HepG2 (cell line): ENCODE results near the gene PDE4C. TPM values are rescaled to one million over a fixed set of nuclear protein-coding genes. Genes with fewer than 3 reads are reported as not detected.

Experiments used
- CEBPG ChIP-seq: IDR thresholded peaks from 2 replicates; pipeline ENCODE4 v1.6.1; 2016
- EED ChIP-seq: sonication (generic); formaldehyde crosslinking; IDR thresholded peaks from 2 replicates; pipeline ENCODE4 v1.5.0; 2020; ENCODE audit warnings: mild to moderate bottlenecking, missing genetic modification reagents
- ETV6 ChIP-seq: sonication (generic); formaldehyde crosslinking; conservative IDR thresholded peaks from 2 replicates; pipeline ENCODE4 v1.4.0; 2020; ENCODE audit warnings: missing genetic modification reagents
- HNRNPUL1 ChIP-seq: fragments of 200-400 bp; formaldehyde crosslinking; IDR thresholded peaks from 2 replicates; pipeline ENCODE4 v1.6.1; 2017; ENCODE audit warnings: low read depth, mild to moderate bottlenecking, low read length, moderate library complexity
- IRF2 ChIP-seq: IDR thresholded peaks from 2 replicates; pipeline ENCODE4 v1.6.1; 2018; ENCODE audit warnings: missing genetic modification reagents, missing compliant biosample characterization
- MTA3 ChIP-seq: sonication (generic); formaldehyde crosslinking; IDR thresholded peaks from 2 replicates; pipeline ENCODE4 v1.4.0; 2020; ENCODE audit warnings: missing genetic modification reagents
- NBN ChIP-seq: fragments of 450-650 bp; conservative IDR thresholded peaks from 2 replicates; pipeline ENCODE4 v1.6.1; 2017
- SALL2 ChIP-seq: sonication (generic); formaldehyde crosslinking; IDR thresholded peaks from 2 replicates; pipeline ENCODE4 v1.8.1; 2023; ENCODE audit warnings: mild to moderate bottlenecking, missing genetic modification reagents, inconsistent platforms
- SKI ChIP-seq: fragments of 450-650 bp; IDR thresholded peaks from one replicate; pipeline ENCODE4 v1.6.1; 2018; ENCODE audit warnings: mild to moderate bottlenecking; ENCODE audit not compliant: partially characterized antibody
- ZNF251 ChIP-seq: sonication (generic); formaldehyde crosslinking; IDR thresholded peaks from 2 replicates; pipeline ENCODE4 v1.9.0; 2021; ENCODE audit warnings: mild to moderate bottlenecking, missing genetic modification reagents
- ZNF326 ChIP-seq: sonication (generic); formaldehyde crosslinking; IDR thresholded peaks from 2 replicates; pipeline ENCODE4 v1.4.0; 2020; ENCODE audit warnings: missing genetic modification reagents, borderline replicate concordance
- ZNF577 ChIP-seq: sonication (generic); formaldehyde crosslinking; IDR thresholded peaks from 2 replicates; pipeline ENCODE4 v1.4.0; 2020; ENCODE audit warnings: mild to moderate bottlenecking, low read depth, missing genetic modification reagents, borderline replicate concordance
- ZSCAN31 ChIP-seq: sonication (generic); formaldehyde crosslinking; IDR thresholded peaks from 2 replicates; pipeline ENCODE4 v1.5.0; 2020; ENCODE audit warnings: low read depth, mild to moderate bottlenecking, missing genetic modification reagents
- polyA plus RNA-seq, 8 experiments: library from polyadenylated mRNA; depleted of rRNA in 3 of 8; stranded (reverse) in 7 of 8; unstranded in 1 of 8; fragments of >200 nt; fragmentation: Illumina TruSeq in 4 of 8; extraction: Trizol in 4 of 8; gene quantifications; 2 replicates each; pipeline versions ENCODE4 v1.2.1 to v1.2.3, GENCODE V29; 2011 to 2016; ENCODE audit warnings: low read depth in 4 of 8, missing spikeins in 1 of 8, mixed read lengths in 1 of 8; ENCODE audit not compliant: insufficient read depth in 1 of 8
- total RNA-seq, 5 experiments: library from RNA; depleted of rRNA; stranded (reverse); fragments of >200 nt; fragmentation: Illumina TruSeq; extraction: Trizol; gene quantifications; 2 replicates each; pipeline ENCODE4 v1.2.3, GENCODE V29; 2016; ENCODE audit warnings: low read depth in 1 of 5
- TF ChIP-seq, protein P1 (sequence below): IDR thresholded peaks from 2 replicates; pipeline ENCODE4 v1.6.1; 2016
- TF ChIP-seq, protein P2 (sequence below): sonication (generic); formaldehyde crosslinking; IDR thresholded peaks from 2 replicates; pipeline ENCODE4 v1.5.0; 2020; ENCODE audit warnings: missing genetic modification reagents
- TF ChIP-seq, protein P3 (sequence below): sonication (generic); formaldehyde crosslinking; IDR thresholded peaks from 2 replicates; pipeline ENCODE4 v1.9.0; 2021; ENCODE audit warnings: missing genetic modification reagents, borderline replicate concordance
- TF ChIP-seq, protein P4 (sequence below): sonication (generic); formaldehyde crosslinking; IDR thresholded peaks from 2 replicates; pipeline ENCODE4 v1.4.0; 2020; ENCODE audit warnings: mild to moderate bottlenecking, missing genetic modification reagents
- TF ChIP-seq, protein P5 (sequence below): IDR thresholded peaks from 2 replicates; pipeline ENCODE4 v1.6.1; 2018; ENCODE audit warnings: missing genetic modification reagents, mild to moderate bottlenecking, missing compliant biosample characterization

Gene PDE4C
- total and polyA plus RNA-seq, 2 of the 13 experiments (the other 11 are each of a cell fraction or from before 2014, with no cell fraction given) = 1.4 to 14.0 TPM

DNA sequence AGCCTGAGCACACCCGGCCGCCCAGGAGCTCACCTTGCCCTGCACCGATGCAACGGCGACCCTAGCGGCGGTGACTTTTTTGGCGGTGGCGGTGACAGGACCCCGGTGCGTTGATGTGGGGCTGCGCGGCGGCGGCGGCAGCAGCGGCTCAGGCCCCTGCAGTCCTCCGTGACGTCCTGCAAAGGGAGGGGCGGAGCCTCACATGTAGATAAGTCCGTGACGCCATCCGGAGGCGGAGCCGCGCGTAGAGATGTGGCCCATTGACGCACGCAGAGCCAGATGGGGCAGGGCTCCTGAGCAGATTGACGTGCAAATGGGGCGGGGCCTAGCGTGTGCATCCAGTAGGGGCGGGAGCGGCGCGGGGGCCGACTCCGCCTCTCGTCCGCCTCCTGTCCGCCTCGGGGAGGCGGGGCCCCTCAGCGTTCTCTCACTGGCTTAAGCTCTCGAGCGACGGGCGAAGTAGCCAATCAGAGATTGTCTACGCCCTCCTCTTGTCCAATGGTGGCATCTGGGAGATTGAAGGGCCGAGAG lies 22.3 kb downstream of the PDE4C start, which contains the start of gene RAB3A (continued):
- no peak for TF ChIP-seq EED
- TF ChIP-seq, protein P1, sequence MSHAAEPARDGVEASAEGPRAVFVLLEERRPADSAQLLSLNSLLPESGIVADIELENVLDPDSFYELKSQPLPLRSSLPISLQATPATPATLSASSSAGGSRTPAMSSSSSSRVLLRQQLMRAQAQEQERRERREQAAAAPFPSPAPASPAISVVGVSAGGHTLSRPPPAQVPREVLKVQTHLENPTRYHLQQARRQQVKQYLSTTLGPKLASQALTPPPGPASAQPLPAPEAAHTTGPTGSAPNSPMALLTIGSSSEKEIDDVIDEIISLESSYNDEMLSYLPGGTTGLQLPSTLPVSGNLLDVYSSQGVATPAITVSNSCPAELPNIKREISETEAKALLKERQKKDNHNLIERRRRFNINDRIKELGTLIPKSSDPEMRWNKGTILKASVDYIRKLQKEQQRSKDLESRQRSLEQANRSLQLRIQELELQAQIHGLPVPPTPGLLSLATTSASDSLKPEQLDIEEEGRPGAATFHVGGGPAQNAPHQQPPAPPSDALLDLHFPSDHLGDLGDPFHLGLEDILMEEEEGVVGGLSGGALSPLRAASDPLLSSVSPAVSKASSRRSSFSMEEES (CRISPR knock-in tag) = no peak
- TF ChIP-seq, protein P2, sequence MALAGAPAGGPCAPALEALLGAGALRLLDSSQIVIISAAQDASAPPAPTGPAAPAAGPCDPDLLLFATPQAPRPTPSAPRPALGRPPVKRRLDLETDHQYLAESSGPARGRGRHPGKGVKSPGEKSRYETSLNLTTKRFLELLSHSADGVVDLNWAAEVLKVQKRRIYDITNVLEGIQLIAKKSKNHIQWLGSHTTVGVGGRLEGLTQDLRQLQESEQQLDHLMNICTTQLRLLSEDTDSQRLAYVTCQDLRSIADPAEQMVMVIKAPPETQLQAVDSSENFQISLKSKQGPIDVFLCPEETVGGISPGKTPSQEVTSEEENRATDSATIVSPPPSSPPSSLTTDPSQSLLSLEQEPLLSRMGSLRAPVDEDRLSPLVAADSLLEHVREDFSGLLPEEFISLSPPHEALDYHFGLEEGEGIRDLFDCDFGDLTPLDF (CRISPR knock-in tag) = no peak
- no peak for TF ChIP-seq IRF2
- TF ChIP-seq ETV6 (CRISPR knock-in tag) = no peak
- TF ChIP-seq, protein P3, sequence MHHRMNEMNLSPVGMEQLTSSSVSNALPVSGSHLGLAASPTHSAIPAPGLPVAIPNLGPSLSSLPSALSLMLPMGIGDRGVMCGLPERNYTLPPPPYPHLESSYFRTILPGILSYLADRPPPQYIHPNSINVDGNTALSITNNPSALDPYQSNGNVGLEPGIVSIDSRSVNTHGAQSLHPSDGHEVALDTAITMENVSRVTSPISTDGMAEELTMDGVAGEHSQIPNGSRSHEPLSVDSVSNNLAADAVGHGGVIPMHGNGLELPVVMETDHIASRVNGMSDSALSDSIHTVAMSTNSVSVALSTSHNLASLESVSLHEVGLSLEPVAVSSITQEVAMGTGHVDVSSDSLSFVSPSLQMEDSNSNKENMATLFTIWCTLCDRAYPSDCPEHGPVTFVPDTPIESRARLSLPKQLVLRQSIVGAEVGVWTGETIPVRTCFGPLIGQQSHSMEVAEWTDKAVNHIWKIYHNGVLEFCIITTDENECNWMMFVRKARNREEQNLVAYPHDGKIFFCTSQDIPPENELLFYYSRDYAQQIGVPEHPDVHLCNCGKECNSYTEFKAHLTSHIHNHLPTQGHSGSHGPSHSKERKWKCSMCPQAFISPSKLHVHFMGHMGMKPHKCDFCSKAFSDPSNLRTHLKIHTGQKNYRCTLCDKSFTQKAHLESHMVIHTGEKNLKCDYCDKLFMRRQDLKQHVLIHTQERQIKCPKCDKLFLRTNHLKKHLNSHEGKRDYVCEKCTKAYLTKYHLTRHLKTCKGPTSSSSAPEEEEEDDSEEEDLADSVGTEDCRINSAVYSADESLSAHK (CRISPR knock-in tag) = no peak
- peak; percentile 53; the same call in 1 of the 2 replicates for TF ChIP-seq SALL2 (CRISPR knock-in tag)
- no peak for TF ChIP-seq ZNF326 (CRISPR knock-in tag)
- TF ChIP-seq ZNF577 (CRISPR knock-in tag) = no peak
- TF ChIP-seq NBN = no peak
- no peak for TF ChIP-seq HNRNPUL1
- 0 out of 2 replicates have a peak, but pooled peaks have one; percentile 22 for TF ChIP-seq ZNF251 (CRISPR knock-in tag)
- TF ChIP-seq, protein P4, sequence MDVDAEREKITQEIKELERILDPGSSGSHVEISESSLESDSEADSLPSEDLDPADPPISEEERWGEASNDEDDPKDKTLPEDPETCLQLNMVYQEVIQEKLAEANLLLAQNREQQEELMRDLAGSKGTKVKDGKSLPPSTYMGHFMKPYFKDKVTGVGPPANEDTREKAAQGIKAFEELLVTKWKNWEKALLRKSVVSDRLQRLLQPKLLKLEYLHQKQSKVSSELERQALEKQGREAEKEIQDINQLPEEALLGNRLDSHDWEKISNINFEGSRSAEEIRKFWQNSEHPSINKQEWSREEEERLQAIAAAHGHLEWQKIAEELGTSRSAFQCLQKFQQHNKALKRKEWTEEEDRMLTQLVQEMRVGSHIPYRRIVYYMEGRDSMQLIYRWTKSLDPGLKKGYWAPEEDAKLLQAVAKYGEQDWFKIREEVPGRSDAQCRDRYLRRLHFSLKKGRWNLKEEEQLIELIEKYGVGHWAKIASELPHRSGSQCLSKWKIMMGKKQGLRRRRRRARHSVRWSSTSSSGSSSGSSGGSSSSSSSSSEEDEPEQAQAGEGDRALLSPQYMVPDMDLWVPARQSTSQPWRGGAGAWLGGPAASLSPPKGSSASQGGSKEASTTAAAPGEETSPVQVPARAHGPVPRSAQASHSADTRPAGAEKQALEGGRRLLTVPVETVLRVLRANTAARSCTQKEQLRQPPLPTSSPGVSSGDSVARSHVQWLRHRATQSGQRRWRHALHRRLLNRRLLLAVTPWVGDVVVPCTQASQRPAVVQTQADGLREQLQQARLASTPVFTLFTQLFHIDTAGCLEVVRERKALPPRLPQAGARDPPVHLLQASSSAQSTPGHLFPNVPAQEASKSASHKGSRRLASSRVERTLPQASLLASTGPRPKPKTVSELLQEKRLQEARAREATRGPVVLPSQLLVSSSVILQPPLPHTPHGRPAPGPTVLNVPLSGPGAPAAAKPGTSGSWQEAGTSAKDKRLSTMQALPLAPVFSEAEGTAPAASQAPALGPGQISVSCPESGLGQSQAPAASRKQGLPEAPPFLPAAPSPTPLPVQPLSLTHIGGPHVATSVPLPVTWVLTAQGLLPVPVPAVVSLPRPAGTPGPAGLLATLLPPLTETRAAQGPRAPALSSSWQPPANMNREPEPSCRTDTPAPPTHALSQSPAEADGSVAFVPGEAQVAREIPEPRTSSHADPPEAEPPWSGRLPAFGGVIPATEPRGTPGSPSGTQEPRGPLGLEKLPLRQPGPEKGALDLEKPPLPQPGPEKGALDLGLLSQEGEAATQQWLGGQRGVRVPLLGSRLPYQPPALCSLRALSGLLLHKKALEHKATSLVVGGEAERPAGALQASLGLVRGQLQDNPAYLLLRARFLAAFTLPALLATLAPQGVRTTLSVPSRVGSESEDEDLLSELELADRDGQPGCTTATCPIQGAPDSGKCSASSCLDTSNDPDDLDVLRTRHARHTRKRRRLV (CRISPR knock-in tag) = peak; percentile 95
- TF ChIP-seq, protein P5, sequence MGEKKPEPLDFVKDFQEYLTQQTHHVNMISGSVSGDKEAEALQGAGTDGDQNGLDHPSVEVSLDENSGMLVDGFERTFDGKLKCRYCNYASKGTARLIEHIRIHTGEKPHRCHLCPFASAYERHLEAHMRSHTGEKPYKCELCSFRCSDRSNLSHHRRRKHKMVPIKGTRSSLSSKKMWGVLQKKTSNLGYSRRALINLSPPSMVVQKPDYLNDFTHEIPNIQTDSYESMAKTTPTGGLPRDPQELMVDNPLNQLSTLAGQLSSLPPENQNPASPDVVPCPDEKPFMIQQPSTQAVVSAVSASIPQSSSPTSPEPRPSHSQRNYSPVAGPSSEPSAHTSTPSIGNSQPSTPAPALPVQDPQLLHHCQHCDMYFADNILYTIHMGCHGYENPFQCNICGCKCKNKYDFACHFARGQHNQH (CRISPR knock-in tag) = no peak
- no peak for TF ChIP-seq MTA3 (CRISPR knock-in tag)
- peak; percentile 73; the same call in 1 of the 2 replicates for TF ChIP-seq ZSCAN31 (CRISPR knock-in tag)
- TF ChIP-seq SKI = no peak
- no peak for TF ChIP-seq CEBPG (CRISPR knock-in tag)
